GM15510 (cell line): ENCODE data around the gene TMEM258.

Experiments
- POLR2A ChIP-seq: IDR thresholded peaks from 3 replicates; pipeline ENCODE4 v1.6.1; 2011; ENCODE audit warnings: borderline replicate concordance; ENCODE audit not compliant: insufficient read length; ENCODE audit errors: extremely low read depth

TMEM258 gene

DNA sequence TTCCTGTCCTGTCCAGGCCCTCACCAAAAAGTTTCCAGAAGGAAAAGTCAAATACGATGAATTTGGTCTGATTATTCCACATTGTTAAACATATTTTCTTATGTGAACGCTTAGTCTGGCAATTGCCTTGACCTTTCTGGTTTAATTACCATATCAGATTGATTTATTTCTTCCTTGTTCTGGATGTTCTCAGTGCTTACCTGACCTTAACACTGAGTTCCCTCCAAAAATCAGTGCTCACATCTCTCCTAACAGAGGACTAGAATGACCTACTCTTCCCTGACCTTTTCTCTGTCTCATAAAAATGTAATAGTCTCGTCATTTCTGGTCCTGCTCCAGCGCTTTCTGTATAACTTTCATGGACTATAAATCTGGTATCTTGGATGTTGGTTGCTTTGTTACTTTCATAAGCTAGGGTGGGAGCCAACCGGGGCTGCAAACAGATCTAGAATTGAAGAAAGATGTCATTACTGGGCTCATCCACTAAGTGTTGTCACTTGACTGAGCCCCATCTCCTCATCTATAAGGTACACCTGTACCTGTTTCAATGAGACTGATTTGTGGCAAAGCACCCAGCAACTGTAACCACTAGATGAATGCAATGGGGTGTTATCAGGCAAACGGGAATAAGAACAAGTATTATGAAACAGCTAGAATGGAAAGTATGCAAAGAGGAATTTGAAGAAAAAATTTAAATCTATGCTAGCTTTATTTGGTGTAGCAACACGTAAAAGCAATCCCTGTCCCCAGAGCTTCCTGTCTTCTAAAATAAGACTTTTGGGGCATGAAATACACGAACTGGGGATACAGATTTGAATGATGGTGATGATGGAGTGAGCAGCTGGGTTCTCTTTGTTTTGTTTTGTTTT lies 38.1 kb upstream of the TMEM258 start:
- no peak for TF ChIP-seq POLR2A

- no peak for TF ChIP-seq POLR2A
Measured at GRCh38 chr11:61829806-61830205, 37.4 kb upstream of the TMEM258 start.

DNA sequence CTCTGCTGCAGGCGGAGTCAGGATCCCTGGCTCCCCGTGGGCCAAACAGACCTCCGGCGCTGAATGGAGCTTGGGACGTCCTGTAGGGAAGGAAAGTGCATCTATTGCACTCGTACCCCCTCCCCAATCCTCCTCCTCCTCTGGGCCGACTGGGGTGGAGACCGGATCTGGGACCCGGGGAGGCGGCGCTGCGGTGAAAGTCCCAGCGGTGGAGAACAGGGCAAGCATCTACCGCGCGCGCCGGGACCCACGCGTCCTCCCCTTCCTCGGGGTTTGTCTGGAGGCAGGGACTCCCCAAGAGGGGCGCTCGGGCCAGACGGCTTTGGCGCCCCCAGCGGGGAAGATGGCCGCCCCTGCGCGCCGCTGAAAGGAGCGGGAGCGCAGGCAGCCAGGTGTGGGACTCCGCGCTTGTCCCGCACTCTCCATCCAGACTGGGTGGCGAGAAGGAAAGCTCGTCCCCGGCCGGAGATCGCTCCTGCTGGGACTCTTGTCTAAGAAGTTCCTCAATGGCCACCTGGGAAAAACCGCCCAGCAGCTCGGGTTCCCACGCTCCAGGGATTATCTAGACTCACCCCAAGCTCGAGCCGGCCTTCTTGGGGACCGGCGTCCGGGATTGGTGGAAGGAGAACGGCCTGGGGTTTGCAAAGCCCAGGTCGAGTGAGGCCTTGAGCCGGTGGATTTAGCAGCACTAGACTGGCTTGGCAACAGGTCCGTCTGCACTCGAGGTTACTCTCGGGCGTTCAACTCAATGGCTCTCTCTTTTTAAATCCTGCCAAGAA lies 36.4 kb upstream of the TMEM258 start:
- TF ChIP-seq POLR2A, result peak; percentile 45

- no peak for TF ChIP-seq POLR2A
Measured at GRCh38 chr11:61828379-61828628, 35.9 kb upstream of the TMEM258 start.

DNA sequence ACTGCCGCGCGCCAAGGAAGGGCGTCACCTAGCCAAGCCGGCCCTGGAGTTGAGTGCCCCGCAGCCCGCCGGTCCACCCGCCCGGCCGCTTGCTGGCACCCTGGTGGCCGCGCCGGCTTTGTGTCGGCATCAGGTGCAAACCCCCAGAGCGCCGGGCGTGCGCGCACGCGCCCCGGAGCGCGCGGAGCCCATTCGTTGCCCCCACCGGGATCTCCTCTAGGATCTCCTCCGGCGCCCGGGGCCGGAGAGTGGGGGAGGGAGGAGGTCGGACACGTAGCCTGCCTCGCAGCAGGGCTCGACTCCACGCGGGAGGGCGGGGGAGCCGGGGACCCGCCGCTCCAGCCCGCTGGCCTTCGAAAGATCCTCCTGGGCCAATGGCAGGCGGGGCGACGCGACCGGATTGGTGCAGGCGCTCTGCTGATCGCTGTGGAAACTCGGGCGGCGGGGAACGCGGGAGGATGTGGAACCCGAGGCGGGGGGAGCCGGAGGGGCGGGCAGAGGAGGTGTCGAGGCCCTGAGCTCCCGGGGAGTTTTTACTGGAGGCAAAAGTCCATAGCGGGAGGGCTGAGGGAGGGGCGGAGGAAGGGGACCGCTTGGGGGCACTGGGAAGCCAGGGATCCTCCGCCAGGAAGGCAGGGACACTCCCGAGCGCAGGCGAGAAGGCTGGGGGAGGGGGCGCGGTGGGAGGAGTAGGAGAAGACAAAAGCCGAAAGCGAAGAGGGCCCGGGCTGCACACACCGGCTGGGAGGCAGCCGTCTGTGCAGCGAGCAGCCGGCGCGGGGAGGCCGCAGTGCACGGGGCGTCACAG lies 35.4 kb upstream of the TMEM258 start, which contains the start of gene FADS2:
FADS2 (plus strand) TSS at position 730 of the 808 bp plus-strand sequence. CDS start 91 bp downstream, outside the sequence.
- peak; percentile 75 for TF ChIP-seq POLR2A

DNA sequence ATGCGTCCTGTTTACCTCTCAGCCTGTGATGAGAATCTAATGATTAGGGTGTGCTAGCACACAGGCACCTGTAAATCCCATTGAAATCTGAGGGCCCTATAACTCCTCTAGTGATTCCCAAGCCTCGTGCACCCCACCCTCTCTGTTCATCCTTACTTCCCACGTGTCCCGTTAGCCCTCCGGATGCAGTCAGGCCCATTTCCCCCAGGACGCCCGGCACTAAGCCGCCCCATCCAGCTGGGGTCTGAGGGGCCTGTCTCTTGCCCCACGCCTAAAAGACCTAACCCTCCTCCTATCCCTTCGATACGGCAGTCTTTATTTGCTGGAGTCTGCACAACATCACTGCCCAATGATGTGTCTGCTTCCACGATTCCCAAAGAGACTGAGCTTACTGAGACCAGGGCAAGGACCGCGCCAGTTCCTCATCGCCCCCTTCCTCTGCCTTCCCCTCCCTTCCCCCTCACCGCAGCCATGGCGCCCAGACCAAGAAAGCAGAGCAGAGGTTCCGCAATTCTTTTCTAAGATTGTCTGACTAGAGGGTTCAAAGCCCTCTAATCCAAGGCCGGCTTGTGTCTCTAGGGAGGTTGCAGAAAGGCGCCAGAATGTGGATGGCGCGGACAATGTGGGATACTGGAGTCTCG lies 34.7 kb upstream of the TMEM258 start:
- no peak for TF ChIP-seq POLR2A

DNA sequence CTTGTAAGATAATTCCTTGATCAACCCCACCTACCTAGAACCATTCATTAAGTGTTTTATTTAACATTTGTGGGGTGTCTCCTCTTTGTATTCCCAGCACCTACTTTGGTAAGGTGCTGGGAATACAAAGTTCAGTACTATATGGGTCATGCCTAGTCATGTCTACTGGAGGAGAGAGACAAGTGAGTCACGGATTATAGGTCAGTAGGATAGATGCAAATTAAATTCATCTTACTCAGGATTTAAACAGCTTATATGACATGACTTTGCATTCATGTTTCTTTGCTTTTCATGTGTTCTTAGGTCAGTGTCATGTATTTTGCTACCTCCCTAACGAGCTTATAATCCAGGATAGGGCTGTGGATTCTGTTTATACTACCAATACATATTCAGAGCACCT lies 27.8 kb upstream of the TMEM258 start:
- no peak for TF ChIP-seq POLR2A

- TF ChIP-seq POLR2A, result no peak
Measured at GRCh38 chr11:61817471-61818202, 25.2 kb upstream of the TMEM258 start.

- peak; percentile 57 for TF ChIP-seq POLR2A
Measured at GRCh38 chr11:61816736-61817455, 24.5 kb upstream of the TMEM258 start, which contains the start of gene FADS1. Gene FADS1 (minus strand): TSS chr11:61817003. CDS start chr11:61816929, 74 bp downstream.

DNA sequence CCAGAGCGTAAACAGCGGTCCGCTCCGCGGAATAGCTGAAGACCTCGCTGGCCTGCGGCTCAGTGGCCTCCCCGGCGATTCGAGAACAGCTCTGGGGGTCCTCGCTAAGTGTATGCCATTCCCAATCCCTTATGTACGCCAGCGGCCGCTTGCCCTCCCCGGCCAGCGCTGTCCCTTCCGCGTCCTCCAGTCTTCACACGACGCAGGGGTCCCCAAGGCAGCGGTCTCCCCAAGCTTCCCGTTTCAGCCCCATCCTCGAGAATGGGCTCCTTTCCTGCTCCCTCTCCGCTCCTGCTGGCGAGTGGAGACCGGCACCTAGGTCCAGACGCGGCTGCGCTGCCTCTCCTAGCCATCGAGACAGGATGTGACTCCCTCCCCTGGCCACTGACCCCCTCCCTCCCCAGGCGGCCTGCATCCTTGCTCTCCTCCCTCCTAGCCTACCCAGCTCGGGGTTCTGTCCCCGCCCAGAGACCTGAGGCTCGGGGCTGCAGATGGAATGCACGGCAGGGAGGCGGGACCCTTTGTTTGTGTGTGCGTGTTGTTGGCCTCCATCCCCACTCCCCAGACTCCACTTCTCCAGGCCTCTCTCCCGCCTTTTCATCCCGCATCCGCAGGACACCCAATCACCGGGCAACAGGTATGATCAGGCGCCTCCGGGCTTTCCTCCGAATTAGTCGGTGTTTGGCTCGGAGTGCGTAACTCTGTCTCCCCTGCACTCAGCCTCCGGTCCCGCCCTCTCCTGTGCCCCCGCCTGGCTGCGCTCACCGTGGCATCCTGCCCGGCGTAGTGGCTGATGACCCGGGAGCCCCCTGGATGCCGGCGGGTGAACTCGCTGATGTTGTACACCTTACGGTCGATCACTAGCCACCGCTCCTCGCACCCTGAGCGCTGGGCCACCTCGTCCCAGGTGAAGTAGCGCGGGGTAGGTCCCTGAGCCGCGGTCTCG lies 23.7 kb upstream of the TMEM258 start:
- TF ChIP-seq POLR2A, result peak; percentile 10

DNA sequence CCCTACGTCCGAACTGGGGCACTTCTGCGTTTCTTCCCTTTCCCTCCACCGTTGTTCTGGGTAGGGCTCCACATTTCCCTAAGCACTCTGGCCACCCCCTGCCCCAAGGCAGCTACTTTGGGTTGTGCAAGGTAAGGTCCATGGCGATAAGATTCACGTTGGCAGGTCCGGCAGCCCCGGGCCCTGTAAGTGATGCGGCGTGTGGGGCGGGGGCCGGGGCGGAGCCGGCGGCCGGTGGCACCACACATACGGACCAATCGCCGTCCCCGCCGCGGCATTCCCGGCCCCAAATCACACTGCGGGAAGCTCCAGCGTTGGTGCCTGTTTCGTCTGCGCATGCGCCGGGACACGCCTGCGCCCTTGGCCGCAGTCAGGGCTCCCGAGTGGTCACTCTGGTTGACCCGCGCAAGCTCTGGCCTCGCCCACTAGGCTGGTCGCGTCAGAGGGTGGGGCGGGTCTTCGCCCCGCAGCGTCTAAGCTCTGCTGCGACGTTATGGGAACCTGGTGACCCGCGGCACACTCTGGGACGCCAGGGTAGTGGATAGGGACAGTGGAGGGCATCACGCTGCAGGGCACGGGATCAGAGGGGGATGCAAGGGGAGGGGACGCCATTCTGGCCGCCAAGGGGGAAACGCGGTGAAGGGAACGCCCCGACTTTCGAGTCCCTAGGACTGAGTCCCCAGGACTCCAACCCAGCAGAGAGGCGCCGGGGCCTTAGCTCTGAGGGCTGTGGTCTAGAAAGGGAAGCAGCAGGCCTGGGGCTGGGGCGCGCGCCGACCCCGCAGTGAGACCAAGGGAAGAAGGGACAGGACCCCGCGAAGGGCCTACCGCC lies 22.8 kb upstream of the TMEM258 start:
- TF ChIP-seq POLR2A, result peak; percentile 78
